HepG2 (cell line): ENCODE measurements around the gene YIPF3. TPM values are rescaled to one million over a fixed set of nuclear protein-coding genes. Genes with fewer than 3 reads are reported as not detected.

Experiments
- ATF3 ChIP-seq: sonication (generic); formaldehyde crosslinking; IDR thresholded peaks from 2 replicates; pipeline ENCODE4 v1.4.0; 2020; ENCODE audit warnings: missing genetic modification reagents
- BRCA1 ChIP-seq: sonication (generic); formaldehyde crosslinking; IDR thresholded peaks from 2 replicates; pipeline ENCODE4 v1.4.0; 2020; ENCODE audit warnings: missing genetic modification reagents
- CENPT ChIP-seq: sonication (generic); formaldehyde crosslinking; IDR thresholded peaks from 2 replicates; pipeline ENCODE4 v1.8.0; 2022; ENCODE audit warnings: low read depth, mild to moderate bottlenecking, moderate library complexity, missing genetic modification reagents
- DPF2 ChIP-seq: sonication (generic); formaldehyde crosslinking; IDR thresholded peaks from 2 replicates; pipeline ENCODE4 v1.4.0; 2020; ENCODE audit warnings: mild to moderate bottlenecking, low read depth, missing genetic modification reagents, borderline replicate concordance
- HMG20B ChIP-seq: conservative IDR thresholded peaks from 2 replicates; pipeline ENCODE4 v1.6.1; 2016; ENCODE audit warnings: missing genetic modification reagents, missing compliant biosample characterization
- JUN ChIP-seq: sonication (generic); formaldehyde crosslinking; IDR thresholded peaks from 2 replicates; pipeline ENCODE4 v1.4.0; 2020; ENCODE audit warnings: mild to moderate bottlenecking, missing genetic modification reagents
- KLF6 ChIP-seq: IDR thresholded peaks from 2 replicates; pipeline ENCODE4 v1.8.0; 2016; ENCODE audit warnings: missing biosample characterization, missing genetic modification reagents
- NFIC ChIP-seq: IDR thresholded peaks from 2 replicates; pipeline ENCODE4 v1.6.1; 2012; ENCODE audit warnings: mild to moderate bottlenecking, low read length, inconsistent platforms
- SATB2 ChIP-seq: sonication (generic); formaldehyde crosslinking; IDR thresholded peaks from 2 replicates; pipeline ENCODE4 v1.5.0; 2020; ENCODE audit warnings: missing genetic modification reagents
- SUZ12 ChIP-seq: fragments of 150-350 bp; IDR thresholded peaks from 2 replicates; pipeline ENCODE4 v1.6.1; 2014; ENCODE audit warnings: low read depth, low read length
- TCF7 ChIP-seq: sonication (generic); IDR thresholded peaks from 2 replicates; pipeline ENCODE4 v1.6.1; 2016; ENCODE audit warnings: antibody characterized with exemption, low read depth
- TRIM22 ChIP-seq: fragments of 450-650 bp; IDR thresholded peaks from 2 replicates; pipeline ENCODE4 v1.6.1; 2017
- U2AF2 ChIP-seq: fragments of 200-400 bp; formaldehyde crosslinking; IDR thresholded peaks from 2 replicates; pipeline ENCODE4 v1.6.1; 2017; ENCODE audit warnings: low read depth, mild to moderate bottlenecking, low read length
- ZBTB14 ChIP-seq: sonication (generic); formaldehyde crosslinking; IDR thresholded peaks from 2 replicates; pipeline ENCODE4 v1.4.0; 2020; ENCODE audit warnings: missing genetic modification reagents
- ZFX ChIP-seq: sonication (generic); formaldehyde crosslinking; IDR thresholded peaks from 2 replicates; pipeline ENCODE4 v1.4.0; 2020; ENCODE audit warnings: mild to moderate bottlenecking, low read depth, missing genetic modification reagents, moderate library complexity
- ZNF205 ChIP-seq: IDR thresholded peaks from 2 replicates; pipeline ENCODE4 v1.6.1; 2018; ENCODE audit warnings: missing biosample characterization, missing genetic modification reagents
- ZNF232 ChIP-seq: sonication (generic); formaldehyde crosslinking; IDR thresholded peaks from 2 replicates; pipeline ENCODE4 v1.4.0; 2020; ENCODE audit warnings: missing genetic modification reagents, borderline replicate concordance
- ZNF274 ChIP-seq: sonication (generic); formaldehyde crosslinking; IDR thresholded peaks from 2 replicates; pipeline ENCODE4 v1.5.1; 2020; ENCODE audit warnings: mild to moderate bottlenecking, missing genetic modification reagents
- ZNF496 ChIP-seq: sonication (generic); formaldehyde crosslinking; IDR thresholded peaks from 2 replicates; pipeline ENCODE4 v1.8.1; 2023; ENCODE audit warnings: mild to moderate bottlenecking, moderate library complexity, missing genetic modification reagents; ENCODE audit not compliant: insufficient replicate concordance
- ZNF563 ChIP-seq: sonication (generic); formaldehyde crosslinking; IDR thresholded peaks from 2 replicates; pipeline ENCODE4 v1.8.0; 2022; ENCODE audit warnings: mild to moderate bottlenecking, moderate library complexity, missing genetic modification reagents
- ZNF772 ChIP-seq: sonication (generic); formaldehyde crosslinking; IDR thresholded peaks from 2 replicates; pipeline ENCODE4 v1.5.0; 2020; ENCODE audit warnings: mild to moderate bottlenecking, missing genetic modification reagents
- ZNF784 ChIP-seq: sonication (generic); formaldehyde crosslinking; IDR thresholded peaks from 2 replicates; pipeline ENCODE4 v1.5.1; 2020; ENCODE audit warnings: missing genetic modification reagents, mild to moderate bottlenecking, borderline replicate concordance
- ZNF816 ChIP-seq: sonication (generic); formaldehyde crosslinking; IDR thresholded peaks from 2 replicates; pipeline ENCODE4 v1.8.0; 2022; ENCODE audit warnings: missing genetic modification reagents, mild to moderate bottlenecking, borderline replicate concordance
- ZXDC ChIP-seq: sonication (generic); formaldehyde crosslinking; IDR thresholded peaks from 2 replicates; pipeline ENCODE4 v1.5.0; 2020; ENCODE audit warnings: mild to moderate bottlenecking, missing genetic modification reagents
- polyA plus RNA-seq, 8 experiments: library from polyadenylated mRNA; depleted of rRNA in 3 of 8; stranded (reverse) in 7 of 8; unstranded in 1 of 8; fragments of >200 nt; fragmentation: Illumina TruSeq in 4 of 8; extraction: Trizol in 4 of 8; gene quantifications; 2 replicates each; pipeline versions ENCODE4 v1.2.1 to v1.2.3, GENCODE V29; 2011 to 2016; ENCODE audit warnings: low read depth in 4 of 8, missing spikeins in 1 of 8, mixed read lengths in 1 of 8; ENCODE audit not compliant: insufficient read depth in 1 of 8
- total RNA-seq, 5 experiments: library from RNA; depleted of rRNA; stranded (reverse); fragments of >200 nt; fragmentation: Illumina TruSeq; extraction: Trizol; gene quantifications; 2 replicates each; pipeline ENCODE4 v1.2.3, GENCODE V29; 2016; ENCODE audit warnings: low read depth in 1 of 5

The YIPF3 gene
- total and polyA plus RNA-seq, 2 of the 13 experiments (the other 11 are each of a cell fraction or from before 2014, with no cell fraction given): 107 to 206 TPM

- peak; percentile 46; the same call in 1 of the 2 replicates for TF ChIP-seq ZBTB14 (CRISPR knock-in tag)
- TF ChIP-seq BRCA1 (CRISPR knock-in tag): peak; percentile 92
- peak; percentile 91; the same call in 1 of the 2 replicates for TF ChIP-seq U2AF2
- peak; percentile 51; the same call in 1 of the 2 replicates for TF ChIP-seq DPF2 (CRISPR knock-in tag)
- peak; percentile 82 for TF ChIP-seq ZNF563 (CRISPR knock-in tag)
- TF ChIP-seq ZXDC (CRISPR knock-in tag): no peak
- no peak; the same call in 1 of the 2 replicates for TF ChIP-seq NFIC
- 0 out of 2 replicates have a peak, but pooled peaks have one; percentile 12 for TF ChIP-seq KLF6 (CRISPR knock-in tag)
- no peak for TF ChIP-seq TCF7
- TF ChIP-seq SUZ12: no peak
- TF ChIP-seq ZNF205: peak; percentile 89; the same call in 1 of the 2 replicates
- no peak for TF ChIP-seq HMG20B (CRISPR knock-in tag)
- TF ChIP-seq ATF3 (CRISPR knock-in tag): no peak; the same call in 1 of the 2 replicates
- TF ChIP-seq SATB2: 0 out of 2 replicates have a peak, but pooled peaks have one; percentile 24
- TF ChIP-seq JUN (CRISPR knock-in tag): no peak; the same call in 1 of the 2 replicates
- 0 out of 2 replicates have a peak, but pooled peaks have one; percentile 49 for TF ChIP-seq CENPT (CRISPR knock-in tag)
- no peak for TF ChIP-seq TRIM22
- no peak for TF ChIP-seq ZNF232 (CRISPR knock-in tag)
- TF ChIP-seq ZNF772 (CRISPR knock-in tag): peak; percentile 49
- peak; percentile 96 for TF ChIP-seq ZFX
- peak; percentile 42; the same call in 1 of the 2 replicates for TF ChIP-seq ZNF816
- TF ChIP-seq ZNF274 (CRISPR knock-in tag): peak; percentile 62
- TF ChIP-seq ZNF496: no peak
- TF ChIP-seq ZNF784 (CRISPR knock-in tag): 0 out of 2 replicates have a peak, but pooled peaks have one; percentile 81
These were observed at the start of gene YIPF3, which contains the start of gene POLR1C (continued) for GRCh38 chr6:43516697-43517504.
